HG03558 (cell line): ENCODE measurements around the gene APH1B.
"Not testable (repeated sequence)": the region's sequence is repeated elsewhere in the genome, so short reads cannot be mapped to it uniquely, and the experiment has no call there.

Experiments used
- ATAC-seq: cut with Tn5 transposase; IDR thresholded peaks from one replicate; pipeline ENCODE4 v1.9.1; 2021; ENCODE audit warnings: moderate number of reproducible peaks; ENCODE audit not compliant: unreplicated experiment; ENCODE audit errors: extremely low read depth

Gene APH1B

DNA sequence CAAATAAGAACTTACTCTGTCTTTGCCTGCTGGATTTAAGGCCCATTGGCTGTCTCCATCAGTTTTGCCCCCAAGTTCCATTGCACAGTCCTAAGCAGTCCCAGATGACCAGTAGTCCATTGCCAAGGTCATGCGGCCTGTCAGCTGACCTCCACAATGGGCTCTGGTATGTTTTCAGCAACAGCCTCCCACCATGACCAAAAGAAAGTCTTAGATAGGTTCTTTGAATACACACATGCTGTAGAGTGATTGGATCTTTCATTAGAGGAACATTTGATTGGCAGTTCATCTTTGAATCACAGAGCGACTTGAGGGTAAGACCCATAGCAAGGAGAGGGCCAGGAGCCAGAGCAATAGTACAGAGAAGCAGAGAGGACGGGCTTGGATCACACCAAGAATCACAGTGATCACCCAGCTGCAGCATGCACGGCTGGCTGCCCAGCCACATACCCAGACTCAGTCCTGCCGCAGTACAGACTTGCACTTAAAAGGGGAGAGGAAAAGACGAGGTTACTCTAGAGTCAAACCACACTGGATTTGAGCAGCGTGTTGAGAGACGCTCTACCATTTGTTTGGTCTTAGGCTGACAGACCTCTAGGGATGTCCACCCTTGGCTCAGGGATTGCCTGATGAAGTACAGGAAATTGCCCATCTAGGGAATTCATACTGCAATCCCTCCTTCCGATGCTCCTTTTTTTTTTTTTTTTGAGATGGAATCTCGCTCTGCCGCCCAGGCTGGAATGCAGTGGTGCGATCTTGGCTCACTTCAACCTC, 50.4 kb downstream of the APH1B start:
- ATAC-seq = no peak

DNA sequence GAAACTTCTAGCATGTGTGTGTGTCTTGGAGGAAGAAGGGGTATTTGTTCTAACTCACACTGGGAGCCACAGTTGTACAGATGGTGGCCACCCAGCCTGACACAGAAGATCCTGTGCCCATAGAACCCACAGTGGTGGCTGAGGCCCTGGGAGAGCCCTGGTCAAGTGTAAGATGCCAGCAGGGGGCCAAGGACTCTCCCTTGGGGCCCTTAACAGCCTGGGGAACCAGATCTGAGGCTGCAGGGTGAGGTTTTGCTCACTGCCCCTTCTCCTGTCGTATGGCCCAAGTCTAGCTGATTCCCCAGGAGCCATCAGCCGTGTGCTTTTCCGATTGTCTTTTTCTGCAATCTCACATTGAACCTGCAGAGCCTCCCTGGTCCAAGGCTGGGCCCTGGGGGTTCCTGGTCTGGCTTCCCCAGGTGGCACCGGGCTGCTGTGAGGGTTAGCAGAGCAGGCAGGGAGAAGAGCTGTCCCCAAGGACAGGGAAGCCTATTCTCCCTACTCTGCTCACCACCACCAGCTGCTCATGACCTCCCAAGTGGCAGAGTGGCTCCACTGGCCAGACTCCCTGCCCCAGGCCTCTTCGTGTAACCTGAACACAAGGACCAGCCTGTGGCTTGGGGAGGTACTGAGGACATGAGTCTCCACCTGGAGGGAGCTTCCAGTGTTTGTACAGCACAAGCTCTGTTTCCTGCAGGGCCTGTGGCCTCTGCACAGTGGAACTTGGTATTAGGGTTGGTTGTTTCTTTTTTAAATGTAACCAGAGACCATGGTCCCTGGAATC, 52.4 kb downstream of the APH1B start:
- ATAC-seq = no peak

DNA sequence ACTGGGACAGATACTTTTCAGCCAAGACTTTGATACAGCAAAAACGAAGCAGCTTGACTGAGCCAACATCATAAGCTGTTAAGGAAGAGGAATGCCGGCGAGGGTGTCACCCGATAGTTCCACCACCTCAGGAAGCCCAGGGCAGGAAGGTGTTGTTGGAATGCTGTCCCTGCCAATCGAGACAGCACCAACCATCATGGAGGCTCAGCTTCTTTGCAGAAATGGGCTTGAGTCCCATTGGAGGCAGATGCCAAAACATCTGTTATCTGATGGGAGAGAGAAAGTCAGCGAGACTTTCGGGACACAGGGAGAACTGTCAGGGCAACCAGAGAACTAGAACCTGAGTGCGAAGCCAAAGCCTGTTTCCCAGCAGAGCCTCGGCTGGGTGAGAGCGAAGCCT, 53.5 kb downstream of the APH1B start:
- ATAC-seq = no peak

DNA sequence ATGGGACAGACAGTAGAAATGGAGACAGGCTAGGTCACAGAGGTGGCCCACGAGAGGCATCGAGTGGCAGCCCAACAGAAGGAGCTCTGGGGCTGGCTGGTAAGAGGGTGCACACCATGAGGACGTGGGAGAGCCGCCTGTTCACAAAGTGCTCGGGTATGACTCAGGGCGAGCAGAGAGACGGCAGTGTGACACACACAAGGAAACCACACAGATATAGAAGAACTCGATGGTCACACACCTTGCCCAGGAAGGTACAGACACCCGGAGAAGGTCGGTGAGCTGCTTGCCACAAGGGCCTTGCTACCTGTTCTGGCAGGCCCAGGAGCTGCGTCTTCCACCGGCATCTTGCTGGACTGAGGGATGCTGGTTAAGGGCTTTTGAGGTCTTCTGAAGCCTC, 54.1 kb downstream of the APH1B start:
- no peak for ATAC-seq

DNA sequence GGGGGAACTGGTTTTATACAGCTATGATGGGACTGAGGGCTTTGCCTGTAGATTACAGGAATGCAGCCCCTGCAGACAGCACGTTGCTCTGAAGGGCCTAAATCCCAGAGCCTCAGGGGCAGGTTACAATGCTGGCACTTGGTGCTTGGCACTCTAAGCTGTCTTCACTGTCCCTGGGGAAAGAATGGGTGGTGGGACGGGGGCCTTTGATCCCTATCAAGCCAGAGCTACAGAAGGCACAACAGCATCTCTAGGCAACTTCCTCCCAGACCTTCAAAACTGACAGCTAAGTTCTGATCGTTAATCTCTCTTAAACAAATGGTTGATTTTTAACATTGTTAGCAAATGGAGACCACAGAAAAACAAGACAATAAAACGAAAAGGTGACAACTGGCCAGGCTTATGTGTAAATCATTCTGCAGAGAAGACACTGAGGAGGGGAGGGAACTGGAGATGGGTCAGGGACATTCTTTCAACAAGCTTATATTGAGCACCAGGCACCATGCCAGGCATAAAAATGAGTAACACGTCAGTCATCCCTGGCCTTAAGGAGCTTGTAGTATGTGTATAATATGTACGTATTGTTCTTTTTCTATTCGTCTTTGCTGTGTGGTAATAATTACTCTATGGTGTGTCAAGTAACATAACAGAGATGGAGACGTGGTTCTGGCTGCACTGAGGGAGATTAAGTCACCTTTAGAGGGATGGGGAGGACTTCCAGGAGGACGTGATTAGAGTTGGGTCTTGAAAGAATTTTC, 55.1 kb downstream of the APH1B start:
- no peak for ATAC-seq

DNA sequence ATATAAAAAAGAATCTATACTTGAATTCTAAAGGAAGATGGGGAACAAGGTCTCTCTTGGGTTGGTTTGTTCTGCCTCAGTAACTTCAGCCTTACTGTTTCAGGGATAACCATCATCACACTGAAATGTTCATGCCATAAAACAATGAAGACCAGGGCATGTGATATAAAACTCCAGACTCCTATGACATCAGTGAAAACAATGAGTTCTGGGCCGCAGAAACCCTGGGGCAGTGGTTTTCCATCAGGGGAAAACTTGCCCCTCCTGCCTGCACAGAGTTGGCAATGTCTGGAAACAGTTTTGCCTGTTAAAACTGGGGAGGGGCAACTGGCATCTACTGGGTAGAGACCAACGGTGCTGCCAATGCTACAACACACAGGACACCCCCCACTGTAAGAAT, 57.4 kb downstream of the APH1B start:
- no peak for ATAC-seq

DNA sequence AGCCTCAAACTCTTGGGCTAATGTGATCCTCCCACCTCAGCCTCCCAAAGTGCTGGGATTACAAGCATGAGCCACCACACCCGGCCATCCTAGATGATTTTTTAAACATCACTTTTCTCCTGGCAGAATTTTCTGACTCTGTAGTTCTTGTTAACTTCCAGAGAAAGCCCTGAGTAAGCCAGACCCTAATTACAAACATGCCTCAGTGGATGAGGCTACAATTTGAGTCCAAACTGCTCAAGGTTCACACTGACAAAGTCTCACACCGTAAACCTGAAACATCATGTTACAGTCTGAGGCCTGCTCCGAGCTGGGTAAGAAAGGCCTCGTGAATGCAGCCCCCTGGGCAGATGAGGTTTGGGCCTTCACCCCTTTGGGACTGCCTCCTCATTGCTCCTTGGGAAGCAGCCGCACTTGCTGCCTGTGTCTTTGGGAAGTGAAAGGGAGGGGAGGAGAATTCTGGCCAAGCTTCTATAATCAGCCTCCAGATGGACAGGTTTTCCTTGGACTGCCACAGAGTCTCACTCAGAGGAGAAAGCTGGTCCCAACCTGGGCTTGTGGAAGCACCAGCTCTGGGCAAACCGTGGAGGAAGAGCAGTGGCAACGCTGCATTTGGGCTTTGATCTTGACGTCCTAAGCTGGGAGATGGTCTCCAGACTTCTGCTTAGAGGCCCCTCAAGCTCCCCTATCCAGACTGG, 58.3 kb downstream of the APH1B start:
- ATAC-seq = no peak

DNA sequence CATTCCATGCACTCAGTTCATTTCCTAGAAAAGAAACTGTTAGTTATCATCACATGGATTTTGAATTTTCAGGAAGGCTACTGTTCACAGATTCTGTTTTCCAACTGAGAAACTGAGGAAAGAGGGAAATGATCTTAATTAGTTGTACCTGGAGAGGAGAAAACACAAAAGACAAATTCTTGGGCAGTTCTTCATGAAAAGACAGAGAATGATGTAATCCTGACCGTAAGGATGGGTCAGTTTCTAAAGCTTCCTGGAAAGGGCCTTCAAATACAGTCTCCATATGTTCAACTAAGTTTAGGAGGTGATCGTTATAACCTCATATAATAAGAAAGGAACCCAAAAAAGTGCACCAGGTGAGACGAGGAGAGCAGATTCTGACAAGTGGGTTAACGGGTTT, 59.6 kb downstream of the APH1B start:
- no peak for ATAC-seq

DNA sequence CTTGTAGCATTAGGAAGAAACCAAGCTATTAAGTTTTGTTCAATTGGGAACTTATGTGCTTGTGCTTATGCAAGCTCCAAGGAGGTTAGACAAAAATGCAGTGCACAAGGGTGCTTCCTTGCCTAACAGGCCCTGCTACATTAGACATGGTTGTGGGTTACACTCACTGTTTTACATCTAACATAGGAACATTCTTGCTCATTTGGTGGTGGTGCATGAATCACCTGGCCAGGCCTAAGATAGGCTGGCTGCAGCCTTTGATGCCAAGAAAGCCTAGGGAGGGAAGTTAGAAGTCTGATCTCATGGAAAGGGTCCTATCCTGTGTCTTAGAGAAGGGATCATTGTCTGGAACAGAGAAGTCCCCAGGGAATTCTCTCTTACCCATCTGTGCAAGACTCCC, 60.8 kb downstream of the APH1B start:
- no peak for ATAC-seq

DNA sequence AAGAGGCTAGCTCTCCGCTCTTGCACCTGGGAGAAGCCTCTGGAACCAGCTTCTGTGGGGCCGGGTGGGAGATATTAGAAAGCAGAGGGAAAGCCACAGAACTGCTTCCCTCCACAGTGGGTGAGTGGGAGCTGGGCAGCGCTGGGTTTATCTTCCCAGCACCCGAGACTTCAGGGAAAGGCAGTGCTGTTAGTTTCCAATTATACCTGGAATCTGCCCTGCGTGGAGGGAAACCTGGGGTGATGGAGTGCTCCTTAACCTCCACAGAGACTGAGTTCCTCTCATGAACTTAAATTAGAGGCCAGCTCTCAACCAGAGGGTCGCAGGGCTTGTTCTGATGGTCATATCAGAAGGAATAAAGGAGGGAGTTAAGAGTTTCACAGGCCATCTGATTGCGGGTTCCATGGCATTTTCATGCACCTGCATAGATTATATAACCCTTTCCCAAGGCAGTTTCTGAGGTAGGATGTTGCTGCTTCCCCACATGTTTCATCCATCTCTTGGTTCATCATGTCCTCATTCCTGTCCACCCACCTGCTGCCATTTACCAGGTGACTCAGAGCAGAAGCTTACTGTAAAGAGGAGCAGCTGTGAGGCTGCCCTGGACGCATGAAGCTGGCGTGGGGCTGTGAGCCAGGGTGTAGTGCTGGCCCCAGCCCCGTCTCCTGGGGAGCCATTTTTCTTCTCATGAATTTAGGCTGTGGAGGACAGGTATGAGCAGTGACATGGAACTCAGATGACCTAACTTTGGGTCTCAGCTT, 61.8 kb downstream of the APH1B start:
- ATAC-seq = no peak

DNA sequence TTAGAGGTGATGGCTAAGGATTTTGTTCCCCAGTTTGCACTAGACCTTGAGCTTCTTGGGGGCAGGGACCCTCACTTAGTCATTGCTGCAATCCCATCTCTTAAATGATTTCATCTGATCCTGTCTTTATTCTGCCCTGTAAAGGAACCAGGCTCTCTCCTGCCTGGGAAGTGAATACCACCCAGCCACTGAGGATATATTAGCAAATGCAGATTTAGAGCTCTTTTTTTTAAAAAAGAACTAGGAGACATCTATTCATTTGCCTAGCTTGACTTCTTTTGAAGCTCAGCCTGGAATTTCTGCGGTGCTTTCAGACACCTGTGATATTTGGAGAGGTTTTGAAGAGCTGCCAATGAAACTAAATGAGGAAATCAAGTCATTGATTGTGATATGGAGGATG, 62.4 kb downstream of the APH1B start:
- no peak for ATAC-seq

DNA sequence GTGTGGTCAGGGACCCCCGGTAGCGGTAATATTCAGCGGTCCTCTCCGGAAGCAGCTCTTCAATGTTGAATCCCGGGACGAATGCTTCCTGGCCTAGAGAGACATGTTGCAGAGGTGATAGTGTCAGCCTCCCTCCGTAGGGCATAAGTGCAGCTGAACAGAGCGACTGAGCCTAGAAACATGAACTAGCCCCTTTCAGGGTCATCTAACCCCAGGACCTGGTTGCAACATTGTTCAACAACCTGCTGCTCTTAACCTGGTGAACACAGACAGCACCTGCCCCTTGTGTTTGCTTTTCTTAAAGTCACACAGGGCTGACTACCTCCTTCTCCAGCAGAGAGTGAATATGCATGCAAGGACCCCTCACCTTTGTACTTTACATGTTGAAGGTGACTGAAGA, 62.9 kb downstream of the APH1B start:
- no peak for ATAC-seq

DNA sequence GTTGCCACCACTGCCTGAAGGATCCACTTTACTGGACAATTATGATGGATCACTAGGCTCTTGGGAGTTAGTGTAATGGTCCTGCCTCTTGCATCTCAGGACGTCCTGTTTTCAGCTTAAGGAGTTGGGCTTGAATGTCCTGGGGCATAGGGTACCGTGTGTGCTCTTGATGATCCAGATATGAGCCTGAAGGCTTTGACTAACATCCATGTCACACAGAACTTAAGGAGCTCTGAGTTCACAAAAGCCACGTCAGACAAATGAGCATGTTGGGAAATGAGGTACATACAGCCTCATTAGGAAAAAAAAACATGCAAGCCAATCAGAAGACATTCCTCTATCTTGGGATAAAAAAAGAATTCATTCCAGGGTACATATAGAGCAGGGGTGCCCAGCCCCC, 63.5 kb downstream of the APH1B start:
- no peak for ATAC-seq

DNA sequence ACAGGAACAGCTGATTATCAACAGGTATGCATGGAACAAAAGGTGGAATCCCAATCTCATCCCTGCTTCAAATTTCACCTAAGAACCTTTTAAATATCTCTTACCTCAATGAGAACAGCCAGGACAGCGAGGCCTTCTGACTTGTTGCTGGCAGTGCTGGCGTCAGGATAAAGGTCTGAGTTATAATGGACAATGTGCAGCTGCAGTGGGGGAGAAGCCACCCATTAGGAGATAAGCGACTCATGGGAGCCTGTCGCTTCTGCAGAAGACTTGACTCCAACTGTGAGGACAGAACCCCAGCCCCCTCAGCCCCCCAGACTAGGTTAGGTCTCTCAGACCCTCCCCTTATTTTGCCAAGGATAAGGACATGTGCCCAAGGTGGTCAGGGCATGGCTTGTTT, 64.5 kb downstream of the APH1B start:
- no peak for ATAC-seq

DNA sequence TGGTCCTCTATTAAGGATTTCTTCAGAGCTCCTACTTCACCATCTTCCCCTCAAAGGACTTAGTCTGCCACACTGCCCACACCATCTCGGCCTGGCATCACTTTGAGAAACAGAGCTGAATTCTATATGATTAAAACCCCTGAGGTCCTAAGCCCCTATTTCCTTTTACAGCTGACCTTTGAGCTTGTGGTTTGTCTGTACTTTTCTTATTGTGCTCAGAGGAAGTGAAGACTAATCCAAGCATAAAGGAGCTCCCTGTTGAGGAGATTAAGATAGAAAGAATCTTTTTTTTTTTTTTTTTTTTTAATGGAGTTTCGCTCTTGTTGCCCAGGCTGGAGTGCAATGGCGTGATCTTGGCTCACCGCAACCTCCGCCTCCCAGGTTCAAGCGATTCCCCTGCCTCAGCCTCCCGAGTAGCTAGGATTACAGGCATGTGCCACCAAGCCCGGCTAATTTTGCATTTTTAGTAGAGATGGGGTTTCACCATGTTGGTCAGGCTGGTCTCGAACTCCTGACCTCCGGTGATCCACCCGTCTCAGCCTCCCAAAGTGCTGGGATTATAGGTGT, 65.7 kb downstream of the APH1B start:
- not testable (repeated sequence) for ATAC-seq

DNA sequence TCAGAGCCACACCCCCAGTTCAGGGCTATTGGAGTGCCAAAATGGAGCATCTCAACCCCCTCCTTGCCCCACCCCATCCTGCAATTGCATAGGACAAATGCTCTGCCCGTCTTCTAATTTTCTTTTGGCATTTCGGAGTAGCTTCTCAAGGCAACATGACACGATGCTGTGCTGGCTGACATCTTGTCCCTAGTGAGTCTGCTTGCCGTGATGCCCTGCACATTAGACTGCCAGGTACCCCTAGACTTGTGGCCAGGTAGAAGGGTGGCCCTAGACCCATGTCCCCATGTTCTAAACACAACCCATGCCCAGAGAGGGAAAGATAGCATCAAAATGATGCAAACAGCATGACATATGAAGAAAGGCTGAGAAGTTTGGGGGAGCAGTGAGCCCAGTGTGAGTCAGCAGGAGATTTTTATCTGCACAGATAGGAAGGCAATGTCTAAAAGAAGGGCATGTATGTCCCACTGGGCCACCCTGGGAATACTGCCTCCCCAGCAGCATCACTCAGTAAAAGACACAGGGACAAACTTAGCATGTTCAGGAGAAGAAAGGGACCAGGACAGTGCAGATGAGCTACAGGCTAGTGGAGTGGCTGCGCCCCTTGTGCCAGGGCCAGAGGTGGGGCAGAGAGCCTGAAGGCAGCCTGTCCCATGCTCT, 67.5 kb downstream of the APH1B start:
- ATAC-seq = no peak

DNA sequence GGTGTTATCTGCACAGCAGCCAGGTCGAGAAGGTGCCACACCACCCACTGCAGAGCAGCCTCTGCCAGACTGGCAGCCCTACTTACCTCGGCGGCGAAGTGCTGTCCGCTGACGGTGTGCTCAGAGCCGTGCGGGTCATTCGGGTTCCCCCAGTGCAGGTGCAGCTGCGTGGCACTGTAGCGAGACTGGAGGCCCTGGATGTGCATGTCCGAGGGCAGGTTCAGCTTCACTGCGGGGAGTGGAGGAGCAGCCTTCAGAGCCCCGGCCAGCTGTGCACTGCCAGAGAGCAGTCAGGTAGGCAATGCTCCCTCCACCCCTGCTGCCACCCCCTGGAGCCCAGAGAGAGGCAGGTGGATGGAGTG, 68.0 kb downstream of the APH1B start:
- ATAC-seq = no peak

DNA sequence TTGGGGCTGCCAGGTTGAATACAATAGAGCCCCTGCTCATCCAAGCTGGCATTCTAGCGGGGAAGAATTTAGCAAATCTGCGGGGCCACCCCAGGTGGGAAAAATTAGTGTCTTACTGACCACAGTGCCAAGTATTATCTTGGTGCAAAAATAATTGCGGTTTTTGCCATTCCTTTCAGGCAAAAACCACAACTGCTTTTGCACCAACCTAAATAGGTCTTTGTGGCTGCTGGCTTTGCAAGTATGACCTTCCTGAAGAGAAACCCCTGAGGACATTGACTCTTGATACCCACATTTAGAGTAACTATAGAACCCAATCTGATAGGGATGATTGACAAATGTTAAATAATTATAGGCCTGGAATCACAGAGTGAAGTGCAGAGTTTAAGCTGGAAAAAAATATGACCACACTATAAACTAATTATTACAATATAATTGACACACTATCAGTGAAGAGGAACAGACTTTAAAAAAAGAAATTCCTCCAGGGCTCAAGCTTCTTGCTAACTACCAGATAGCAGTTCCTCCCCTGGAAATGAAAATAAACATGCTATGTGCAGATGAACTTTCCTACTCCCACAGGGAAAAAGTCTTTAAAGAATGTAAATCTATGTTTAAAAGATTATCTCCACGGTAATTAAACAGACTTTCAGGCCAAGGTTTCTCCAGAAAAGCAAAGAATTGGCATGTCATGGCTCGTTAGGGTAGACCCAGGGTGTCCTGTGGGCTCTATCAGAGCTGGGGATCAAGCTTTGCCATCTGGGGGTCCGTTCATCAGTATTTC, 69.9 kb downstream of the APH1B start:
- ATAC-seq = no peak
